ENCODE measurements around the gene DDX10.

DNA sequence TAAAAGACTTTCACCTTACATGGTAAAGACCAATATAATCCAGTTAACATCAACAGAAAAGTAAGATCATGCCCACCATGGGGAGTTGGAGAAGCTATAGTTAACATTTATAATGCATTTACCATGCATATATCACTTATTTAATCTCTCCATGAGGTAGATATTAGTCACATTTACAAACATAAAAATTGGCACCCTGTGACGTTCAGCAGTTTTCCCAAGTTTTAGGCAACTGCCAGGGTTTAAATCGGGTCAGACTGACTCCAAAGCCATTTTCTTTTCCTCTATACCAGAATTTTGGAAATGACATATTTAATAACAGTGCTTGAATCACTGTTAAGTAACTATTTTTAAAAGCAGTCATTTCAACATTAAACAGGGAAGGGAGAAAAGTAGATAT lies 266.3 kb downstream of the DDX10 start:
- TF ChIP-seq, protein P1, sequence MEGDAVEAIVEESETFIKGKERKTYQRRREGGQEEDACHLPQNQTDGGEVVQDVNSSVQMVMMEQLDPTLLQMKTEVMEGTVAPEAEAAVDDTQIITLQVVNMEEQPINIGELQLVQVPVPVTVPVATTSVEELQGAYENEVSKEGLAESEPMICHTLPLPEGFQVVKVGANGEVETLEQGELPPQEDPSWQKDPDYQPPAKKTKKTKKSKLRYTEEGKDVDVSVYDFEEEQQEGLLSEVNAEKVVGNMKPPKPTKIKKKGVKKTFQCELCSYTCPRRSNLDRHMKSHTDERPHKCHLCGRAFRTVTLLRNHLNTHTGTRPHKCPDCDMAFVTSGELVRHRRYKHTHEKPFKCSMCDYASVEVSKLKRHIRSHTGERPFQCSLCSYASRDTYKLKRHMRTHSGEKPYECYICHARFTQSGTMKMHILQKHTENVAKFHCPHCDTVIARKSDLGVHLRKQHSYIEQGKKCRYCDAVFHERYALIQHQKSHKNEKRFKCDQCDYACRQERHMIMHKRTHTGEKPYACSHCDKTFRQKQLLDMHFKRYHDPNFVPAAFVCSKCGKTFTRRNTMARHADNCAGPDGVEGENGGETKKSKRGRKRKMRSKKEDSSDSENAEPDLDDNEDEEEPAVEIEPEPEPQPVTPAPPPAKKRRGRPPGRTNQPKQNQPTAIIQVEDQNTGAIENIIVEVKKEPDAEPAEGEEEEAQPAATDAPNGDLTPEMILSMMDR (IDR thresholded peaks at IDR 0.05) = no peak
- TF ChIP-seq POLR2A (IDR thresholded peaks at IDR 0.05) = no peak
- TF ChIP-seq POLR2AphosphoS5 (IDR thresholded peaks at IDR 0.05) = no peak
